ENCODE results near the gene FBXO24. TPM values are rescaled to one million over a fixed set of nuclear protein-coding genes. Genes with fewer than 3 reads are reported as not detected.
A peak's percentile ranks its signal among the peaks of the same experiment; 100 is the strongest.

The FBXO24 gene
- total and polyA plus RNA-seq, 9 of the 15 experiments (the other 6 are each of a cell fraction or from before 2014, with no cell fraction given), result 0.17 to 0.95 (median 0.50) TPM

DNA sequence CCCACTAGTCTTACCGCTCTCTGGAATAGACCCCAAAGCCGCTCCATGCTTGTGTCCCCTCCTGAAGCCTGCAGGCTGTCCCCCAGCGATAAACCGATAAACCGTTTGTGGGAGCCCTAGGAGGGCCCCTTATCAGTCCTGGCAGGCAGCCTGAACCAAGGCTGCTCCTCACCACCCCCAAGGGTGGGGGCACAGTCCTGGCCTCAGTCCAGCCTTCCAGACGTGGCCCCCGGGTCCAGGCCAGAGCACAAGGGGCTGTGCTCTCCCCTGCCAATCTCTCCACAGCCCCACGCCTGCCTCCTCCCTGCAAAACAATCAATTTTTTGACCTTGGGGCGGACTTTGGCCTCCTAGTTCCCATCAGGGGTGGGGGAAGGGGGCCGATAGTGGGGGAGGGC is 55.3 kb downstream of the FBXO24 start, which contains the start of gene TFR2 (continued):
- TF ChIP-seq, protein P1, sequence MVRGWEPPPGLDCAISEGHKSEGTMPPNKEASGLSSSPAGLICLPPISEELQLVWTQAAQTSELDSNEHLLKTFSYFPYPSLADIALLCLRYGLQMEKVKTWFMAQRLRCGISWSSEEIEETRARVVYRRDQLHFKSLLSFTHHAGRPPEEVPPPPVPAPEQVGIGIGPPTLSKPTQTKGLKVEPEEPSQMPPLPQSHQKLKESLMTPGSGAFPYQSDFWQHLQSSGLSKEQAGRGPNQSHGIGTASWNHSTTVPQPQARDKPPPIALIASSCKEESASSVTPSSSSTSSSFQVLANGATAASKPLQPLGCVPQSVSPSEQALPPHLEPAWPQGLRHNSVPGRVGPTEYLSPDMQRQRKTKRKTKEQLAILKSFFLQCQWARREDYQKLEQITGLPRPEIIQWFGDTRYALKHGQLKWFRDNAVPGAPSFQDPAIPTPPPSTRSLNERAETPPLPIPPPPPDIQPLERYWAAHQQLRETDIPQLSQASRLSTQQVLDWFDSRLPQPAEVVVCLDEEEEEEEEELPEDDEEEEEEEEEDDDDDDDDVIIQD (CRISPR knock-in tag; IDR thresholded peaks at IDR 0.05), result no peak
- TF ChIP-seq THRAP3 (IDR thresholded peaks at IDR 0.05; ENCODE audit: borderline replicate concordance) (no peak), BHLHE40 (IDR thresholded peaks at IDR 0.05; ENCODE audit: low read length) (peak; percentile 71), GABPB2 (CRISPR knock-in tag; conservative IDR thresholded peaks at IDR 0.05) (no peak), ZBTB7A (IDR thresholded peaks at IDR 0.05; ENCODE audit: borderline replicate concordance, control insufficient read depth, low read depth, low read length) (peak; percentile 98), HNRNPK (IDR thresholded peaks at IDR 0.05; ENCODE audit: low read depth, low read length, poor library complexity, severe bottlenecking) (no peak), KAT8 (IDR thresholded peaks at IDR 0.05; ENCODE audit: low read depth) (no peak), ERF (CRISPR knock-in tag; IDR thresholded peaks at IDR 0.05) (peak; percentile 85), ZNF134 (CRISPR knock-in tag; conservative IDR thresholded peaks at IDR 0.05) (no peak), COPS2 (conservative IDR thresholded peaks at IDR 0.05) (no peak), ETV5 (CRISPR knock-in tag; IDR thresholded peaks at IDR 0.05; ENCODE audit: low read depth) (no peak), MYNN (IDR thresholded peaks at IDR 0.05) (peak; percentile 93), MYNN (CRISPR knock-in tag; IDR thresholded peaks at IDR 0.05) (no peak)
- TF ChIP-seq, protein P2, sequence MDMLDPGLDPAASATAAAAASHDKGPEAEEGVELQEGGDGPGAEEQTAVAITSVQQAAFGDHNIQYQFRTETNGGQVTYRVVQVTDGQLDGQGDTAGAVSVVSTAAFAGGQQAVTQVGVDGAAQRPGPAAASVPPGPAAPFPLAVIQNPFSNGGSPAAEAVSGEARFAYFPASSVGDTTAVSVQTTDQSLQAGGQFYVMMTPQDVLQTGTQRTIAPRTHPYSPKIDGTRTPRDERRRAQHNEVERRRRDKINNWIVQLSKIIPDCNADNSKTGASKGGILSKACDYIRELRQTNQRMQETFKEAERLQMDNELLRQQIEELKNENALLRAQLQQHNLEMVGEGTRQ (CRISPR knock-in tag; IDR thresholded peaks at IDR 0.05), result no peak
- TF ChIP-seq, protein P3, sequence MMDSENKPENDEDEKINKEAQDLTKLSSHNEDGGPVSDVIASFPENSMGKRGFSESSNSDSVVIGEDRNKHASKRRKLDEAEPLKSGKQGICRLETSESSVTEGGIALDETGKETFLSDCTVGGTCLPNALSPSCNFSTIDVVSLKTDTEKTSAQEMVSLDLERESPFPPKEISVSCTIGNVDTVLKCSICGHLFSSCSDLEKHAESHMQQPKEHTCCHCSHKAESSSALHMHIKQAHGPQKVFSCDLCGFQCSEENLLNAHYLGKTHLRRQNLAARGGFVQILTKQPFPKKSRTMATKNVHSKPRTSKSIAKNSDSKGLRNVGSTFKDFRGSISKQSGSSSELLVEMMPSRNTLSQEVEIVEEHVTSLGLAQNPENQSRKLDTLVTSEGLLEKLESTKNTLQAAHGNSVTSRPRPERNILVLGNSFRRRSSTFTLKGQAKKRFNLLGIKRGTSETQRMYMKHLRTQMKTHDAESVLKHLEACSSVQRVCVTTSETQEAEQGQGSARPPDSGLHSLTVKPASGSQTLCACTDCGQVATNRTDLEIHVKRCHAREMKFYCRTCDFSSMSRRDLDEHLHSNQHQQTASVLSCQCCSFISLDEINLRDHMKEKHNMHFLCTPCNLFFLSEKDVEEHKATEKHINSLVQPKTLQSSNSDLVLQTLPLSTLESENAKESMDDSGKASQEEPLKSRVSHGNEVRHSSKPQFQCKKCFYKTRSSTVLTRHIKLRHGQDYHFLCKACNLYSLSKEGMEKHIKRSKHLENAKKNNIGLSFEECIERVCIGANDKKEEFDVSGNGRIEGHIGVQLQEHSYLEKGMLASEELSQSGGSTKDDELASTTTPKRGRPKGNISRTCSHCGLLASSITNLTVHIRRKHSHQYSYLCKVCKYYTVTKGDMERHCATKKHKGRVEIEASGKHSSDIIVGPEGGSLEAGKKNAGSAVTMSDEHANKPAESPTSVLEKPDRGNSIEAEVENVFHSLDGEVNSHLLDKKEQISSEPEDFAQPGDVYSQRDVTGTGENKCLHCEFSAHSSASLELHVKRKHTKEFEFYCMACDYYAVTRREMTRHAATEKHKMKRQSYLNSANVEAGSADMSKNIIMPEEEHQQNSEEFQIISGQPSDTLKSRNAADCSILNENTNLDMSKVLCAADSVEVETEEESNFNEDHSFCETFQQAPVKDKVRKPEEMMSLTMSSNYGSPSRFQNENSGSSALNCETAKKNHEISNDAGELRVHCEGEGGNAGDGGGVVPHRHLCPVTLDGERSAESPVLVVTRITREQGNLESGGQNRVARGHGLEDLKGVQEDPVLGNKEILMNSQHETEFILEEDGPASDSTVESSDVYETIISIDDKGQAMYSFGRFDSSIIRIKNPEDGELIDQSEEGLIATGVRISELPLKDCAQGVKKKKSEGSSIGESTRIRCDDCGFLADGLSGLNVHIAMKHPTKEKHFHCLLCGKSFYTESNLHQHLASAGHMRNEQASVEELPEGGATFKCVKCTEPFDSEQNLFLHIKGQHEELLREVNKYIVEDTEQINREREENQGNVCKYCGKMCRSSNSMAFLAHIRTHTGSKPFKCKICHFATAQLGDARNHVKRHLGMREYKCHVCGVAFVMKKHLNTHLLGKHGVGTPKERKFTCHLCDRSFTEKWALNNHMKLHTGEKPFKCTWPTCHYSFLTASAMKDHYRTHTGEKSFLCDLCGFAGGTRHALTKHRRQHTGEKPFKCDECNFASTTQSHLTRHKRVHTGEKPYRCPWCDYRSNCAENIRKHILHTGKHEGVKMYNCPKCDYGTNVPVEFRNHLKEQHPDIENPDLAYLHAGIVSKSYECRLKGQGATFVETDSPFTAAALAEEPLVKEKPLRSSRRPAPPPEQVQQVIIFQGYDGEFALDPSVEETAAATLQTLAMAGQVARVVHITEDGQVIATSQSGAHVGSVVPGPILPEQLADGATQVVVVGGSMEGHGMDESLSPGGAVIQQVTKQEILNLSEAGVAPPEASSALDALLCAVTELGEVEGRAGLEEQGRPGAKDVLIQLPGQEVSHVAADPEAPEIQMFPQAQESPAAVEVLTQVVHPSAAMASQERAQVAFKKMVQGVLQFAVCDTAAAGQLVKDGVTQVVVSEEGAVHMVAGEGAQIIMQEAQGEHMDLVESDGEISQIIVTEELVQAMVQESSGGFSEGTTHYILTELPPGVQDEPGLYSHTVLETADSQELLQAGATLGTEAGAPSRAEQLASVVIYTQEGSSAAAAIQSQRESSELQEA (IDR thresholded peaks at IDR 0.05; ENCODE audit: low read depth), result no peak
